Right atrium auricular region (tissue), 2 donors: ENCODE data around the gene KLHL21. TPM values are rescaled to one million over a fixed set of nuclear protein-coding genes. Genes with fewer than 3 reads are reported as not detected.
A peak's percentile ranks its signal among the peaks of the same experiment; 100 is the strongest.

ENCODE experiments used
- DNase-seq: peaks from one replicate; pipeline ENCODE4 v3.0.0-alpha.2; 2019; ENCODE audit warnings: low spot score
- H3K27ac ChIP-seq, 2 donors: fragments of 200-600 bp; sonication (generic); 1 replicate in 1 of 2; 2 replicates in 1 of 2; pipeline ENCODE4 v1.5.1; 2016 to 2019
- H3K27me3 ChIP-seq, 2 donors: fragments of 200-600 bp; sonication (generic); one replicate each; pipeline versions ENCODE4 v1.5.1 to v1.6.0; 2017 to 2019
- H3K36me3 ChIP-seq: fragments of 200-600 bp; sonication (generic); one replicate; pipeline ENCODE4 v1.5.1; 2016
- H3K4me1 ChIP-seq, 2 donors: fragments of 200-600 bp; sonication (generic); one replicate each; pipeline versions ENCODE4 v1.5.1 to v1.6.0; 2017 to 2019
- H3K4me3 ChIP-seq, 2 donors: fragments of 200-600 bp; sonication (generic); 1 replicate in 1 of 2; 2 replicates in 1 of 2; pipeline ENCODE4 v1.5.1; 2017 to 2019; ENCODE audit warnings: mild to moderate bottlenecking in 1 of 2, moderate library complexity in 1 of 2
- H3K9me3 ChIP-seq, 2 donors: fragments of 200-600 bp; sonication (generic); one replicate each; pipeline ENCODE4 v1.5.1; 2019
- CTCF ChIP-seq, 2 donors: fragments of 200-600 bp; sonication (generic); IDR thresholded peaks; one replicate each; pipeline ENCODE4 v1.5.1; 2019; ENCODE audit warnings: antibody characterized with exemption in 2 of 2
- total RNA-seq, 2 donors: library from RNA; depleted of rRNA; stranded (reverse); fragments of >200 nt; gene quantifications; one replicate each; pipeline ENCODE4 v1.1.0, GENCODE V29; 2016

The KLHL21 gene
- total RNA-seq, 2 donors from 2014 or later = 61.6 to 83.0 TPM

- Histone ChIP-seq H3K27me3 (no peaks in the 10 kb centered on the region), H3K27ac (peak overlapping the region in 1 of 2 donors; percentile 27), H3K36me3 (peaks cover 55% of the 10 kb centered on the region), H3K4me3 (no peak overlapping the region), H3K9me3 (no peaks in the 10 kb centered on the region), H3K4me1 (peaks cover 0 to 77% of the 10 kb centered on the region in 2 donors)
- no peak for TF ChIP-seq CTCF (IDR thresholded peaks at IDR 0.05)
- DNase-seq = no peak
Measured at GRCh38 chr1:6588128-6588892, 14.4 kb downstream of the KLHL21 start.

- Histone ChIP-seq H3K27me3 (no peaks in the 10 kb centered on the region), H3K9me3 (no peaks in the 10 kb centered on the region), H3K27ac (peak overlapping the region; percentile 36 to 53), H3K4me3 (no peak overlapping the region), H3K4me1 (peaks cover 0 to 68% of the 10 kb centered on the region in 2 donors), H3K36me3 (peaks cover 46% of the 10 kb centered on the region)
- TF ChIP-seq CTCF (IDR thresholded peaks at IDR 0.05) = no peak
- DNase-seq = no peak
Measured at GRCh38 chr1:6587261-6588005, 15.2 kb downstream of the KLHL21 start.

- DNase-seq = no peak
- H3K27me3 ChIP-seq = no peaks in the 10 kb centered on the region
- H3K4me3 ChIP-seq = no peak overlapping the region
- H3K9me3 ChIP-seq = no peaks in the 10 kb centered on the region
- TF ChIP-seq CTCF (IDR thresholded peaks at IDR 0.05) = no peak
- H3K27ac ChIP-seq = peak overlapping the region; percentile 36 to 53
- H3K4me1 ChIP-seq = peaks cover 0 to 68% of the 10 kb centered on the region in 2 donors
- peaks cover 36% of the 10 kb centered on the region for H3K36me3 ChIP-seq
Measured at GRCh38 chr1:6586404-6586816, 16.3 kb downstream of the KLHL21 start.

- Histone ChIP-seq H3K36me3 (peaks cover 30% of the 10 kb centered on the region), H3K27ac (no peak overlapping the region), H3K9me3 (no peaks in the 10 kb centered on the region), H3K4me1 (peaks cover 0 to 68% of the 10 kb centered on the region in 2 donors), H3K27me3 (no peaks in the 10 kb centered on the region), H3K4me3 (no peak overlapping the region)
- no peak for DNase-seq
- no peak for TF ChIP-seq CTCF (IDR thresholded peaks at IDR 0.05)
Measured at GRCh38 chr1:6585841-6586240, 16.8 kb downstream of the KLHL21 start.

- no peaks in the 10 kb centered on the region for H3K27me3 ChIP-seq
- H3K36me3 ChIP-seq = peaks cover 24% of the 10 kb centered on the region
- peaks cover 0 to 75% of the 10 kb centered on the region in 2 donors for H3K4me1 ChIP-seq
- no peaks in the 10 kb centered on the region for H3K9me3 ChIP-seq
- H3K27ac ChIP-seq = no peak overlapping the region
- DNase-seq = no peak
- no peak for TF ChIP-seq CTCF (IDR thresholded peaks at IDR 0.05)
- H3K4me3 ChIP-seq = no peak overlapping the region
Measured at GRCh38 chr1:6585081-6585722, 17.5 kb downstream of the KLHL21 start.
